ENCODE results near the gene MISP3.

The MISP3 gene

DNA sequence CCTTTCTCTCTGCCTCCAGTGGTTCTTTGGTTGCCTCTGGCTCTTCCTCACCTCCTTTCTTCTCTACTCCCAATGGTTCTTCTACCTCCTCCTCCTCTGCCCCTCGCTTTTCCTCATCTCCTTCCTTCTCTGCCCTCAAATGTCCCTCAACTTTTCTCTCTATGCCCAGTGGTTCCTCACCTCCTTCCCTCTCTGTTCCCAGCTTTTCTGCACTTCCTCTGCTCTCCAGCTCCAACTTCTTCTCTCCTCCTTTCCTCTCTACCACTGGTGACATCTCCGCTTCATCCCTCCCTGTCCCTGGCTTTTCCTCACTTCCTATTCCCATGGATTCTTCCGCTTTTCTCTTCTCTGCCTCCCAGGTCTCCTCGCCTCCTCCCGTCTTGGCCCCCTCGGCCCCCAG is 18.5 kb upstream of the MISP3 start:
- DNase-seq: no peak

DNA sequence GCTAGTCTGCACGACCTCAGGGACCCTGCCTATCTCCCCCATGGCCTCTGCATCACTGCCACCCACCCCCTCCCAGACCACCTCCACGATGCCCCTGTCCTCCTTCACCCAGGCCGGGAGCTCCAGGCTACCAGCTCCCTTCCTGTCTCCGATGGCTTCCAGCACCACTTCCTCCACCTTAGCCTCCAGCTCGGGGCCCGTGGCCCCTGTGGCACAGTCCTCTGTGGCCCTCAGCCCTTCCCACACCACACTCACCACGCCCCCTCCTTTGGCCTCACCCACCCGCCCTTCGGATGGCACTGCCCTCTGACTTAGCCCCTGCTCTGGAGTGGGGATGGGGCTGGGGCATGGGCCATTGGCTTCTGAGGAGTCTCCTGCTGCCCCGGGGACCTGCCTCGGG is 17.9 kb upstream of the MISP3 start:
- no peak for DNase-seq

GRCh38 chr19:14055396-14055795 is 17.2 kb upstream of the MISP3 start:
- no peak for DNase-seq

GRCh38 chr19:14056069-14056666 is 16.4 kb upstream of the MISP3 start:
- DNase-seq: no peak

GRCh38 chr19:14056741-14057356 is 15.7 kb upstream of the MISP3 start:
- DNase-seq: no peak

DNA sequence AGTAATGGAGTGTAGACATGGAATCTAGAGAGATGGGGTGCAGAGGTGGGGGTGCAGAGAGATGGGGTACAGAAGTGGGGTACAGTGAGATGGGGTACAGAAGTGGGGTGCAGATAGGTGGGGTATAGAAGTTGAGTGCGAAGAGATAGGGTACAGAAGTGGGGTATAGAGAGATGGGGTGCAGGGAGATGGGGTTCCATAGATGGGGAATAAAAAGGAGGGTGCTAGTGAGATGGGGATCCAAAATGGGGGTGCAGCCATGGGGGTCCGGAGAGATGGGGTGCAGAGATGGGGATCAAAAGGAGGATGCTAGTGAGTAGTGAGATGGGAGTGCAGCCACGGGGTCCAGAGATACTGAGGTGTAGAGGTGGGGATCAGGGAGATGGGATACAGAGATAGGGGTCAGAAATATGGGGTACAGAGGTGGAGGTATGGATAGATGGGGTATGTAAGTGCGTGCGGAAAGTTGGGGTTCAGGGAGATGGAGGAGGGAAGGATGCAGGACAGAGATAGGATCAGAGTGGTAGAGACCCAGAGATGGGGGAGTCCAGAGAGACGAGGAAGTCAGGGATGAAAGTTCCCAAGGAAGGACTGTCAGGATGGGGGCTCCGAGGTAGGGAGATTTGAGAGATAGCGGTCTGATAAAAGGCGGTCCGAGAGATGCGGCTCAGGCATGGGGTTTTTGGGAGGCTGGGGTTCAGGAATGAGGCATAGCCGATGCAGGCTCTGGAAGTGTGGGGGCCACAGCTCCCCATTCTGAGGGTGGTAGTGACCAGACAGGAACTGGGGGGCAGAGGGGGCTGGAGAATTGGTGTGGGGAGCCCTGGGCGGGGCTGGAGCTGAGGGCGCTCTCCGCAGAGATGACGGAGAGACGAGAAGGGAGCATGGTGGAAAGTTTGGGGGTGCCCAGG is 14.1 kb upstream of the MISP3 start:
- no peak for DNase-seq

GRCh38 chr19:14059093-14059480 is 13.5 kb upstream of the MISP3 start:
- DNase-seq: no peak

- no peak for DNase-seq
These were observed 12.9 kb upstream of the MISP3 start for GRCh38 chr19:14059652-14060155.

DNA sequence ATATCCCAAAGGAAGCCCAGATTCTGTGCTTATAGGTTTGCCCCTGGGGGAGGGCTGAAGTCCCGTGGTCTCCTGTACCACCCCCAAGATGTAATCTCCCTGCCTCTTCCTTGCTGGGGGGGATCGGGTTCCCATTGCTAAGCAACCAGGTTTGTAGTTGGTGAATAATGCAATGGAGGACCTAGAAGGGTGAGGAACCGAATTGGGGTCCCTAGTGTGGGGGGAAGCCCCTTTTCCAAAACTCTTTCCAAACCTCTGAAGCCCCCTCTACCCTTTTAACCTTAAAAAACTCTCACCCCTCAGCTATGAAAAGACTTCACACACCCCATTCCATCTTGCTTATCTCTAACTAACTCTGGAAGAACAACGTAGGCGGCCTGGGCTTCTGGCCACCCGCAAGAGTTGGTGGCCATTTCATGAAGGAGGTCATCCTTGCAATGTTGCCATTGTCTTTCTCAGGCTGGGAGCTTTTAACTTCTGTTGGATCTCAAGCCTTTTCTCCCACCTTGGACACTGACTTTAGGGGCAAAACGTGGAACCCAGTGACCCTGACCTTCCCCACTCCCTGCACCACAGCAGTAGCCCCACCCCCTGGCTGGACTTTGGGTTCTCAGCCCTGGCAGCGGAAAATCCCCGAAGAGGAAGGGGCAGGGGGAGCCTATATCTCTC is 11.4 kb upstream of the MISP3 start:
- no peak for DNase-seq

- DNase-seq: no peak
These were observed 10.6 kb upstream of the MISP3 start, which contains the start of gene PALM3 for GRCh38 chr19:14061751-14062557. TSS of gene PALM3 (minus strand) at chr19:14062076. CDS start at chr19:14061980, 96 bp downstream.

GRCh38 chr19:14062558-14062855 is 10.1 kb upstream of the MISP3 start:
- no peak for DNase-seq

DNA sequence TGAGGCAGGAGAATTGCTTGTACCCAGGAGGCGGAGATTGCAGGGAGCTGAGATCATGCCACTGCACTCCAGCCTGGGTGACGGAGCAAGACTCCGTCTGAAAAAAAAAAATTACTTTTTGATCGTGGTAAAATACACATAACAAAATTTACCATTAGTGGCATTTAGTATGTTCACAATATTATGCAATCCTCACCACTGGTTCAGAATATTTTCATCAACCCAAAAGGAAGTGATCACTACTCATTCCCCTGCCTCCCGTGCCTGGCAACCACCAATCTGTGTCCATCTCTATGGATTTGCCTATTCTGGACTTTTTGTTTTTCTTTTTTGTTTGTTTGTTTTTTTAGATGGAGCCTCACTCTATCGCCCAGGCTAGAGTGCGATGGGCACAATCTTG is 9.5 kb upstream of the MISP3 start:
- no peak for DNase-seq

DNA sequence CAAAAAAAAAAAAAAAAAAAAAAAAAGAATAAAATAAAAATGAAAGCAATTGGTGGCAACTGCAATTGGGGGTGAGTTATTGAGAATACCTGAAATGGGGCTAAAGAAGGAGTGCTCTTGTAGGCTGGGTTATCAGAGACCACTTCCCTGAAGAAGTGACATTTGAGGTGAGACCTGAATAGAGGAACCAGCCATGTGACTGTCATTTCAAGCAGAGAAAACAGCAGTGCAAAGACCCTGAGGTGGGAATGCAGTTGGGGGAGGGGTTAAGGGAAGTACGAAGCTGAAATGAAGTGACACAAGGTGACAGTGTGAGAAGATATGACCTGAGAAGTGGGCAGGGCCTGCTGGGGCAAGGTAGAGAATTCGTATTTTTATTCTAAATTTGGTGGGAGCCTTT is 6.5 kb upstream of the MISP3 start:
- DNase-seq: no peak

GRCh38 chr19:14070268-14071050 is 2.1 kb upstream of the MISP3 start:
- no peak for DNase-seq

GRCh38 chr19:14073261-14073924 is 807 bp downstream of the MISP3 start:
- peak; percentile 35 for DNase-seq

- no peak for DNase-seq
These were observed 1.6 kb downstream of the MISP3 start for GRCh38 chr19:14073925-14074838.

- no peak for DNase-seq
These were observed 5.8 kb downstream of the MISP3 start for GRCh38 chr19:14078411-14078810.

GRCh38 chr19:14080887-14081796 is 8.6 kb downstream of the MISP3 start:
- peak; percentile 99 for DNase-seq
